GM19395 (cell line): ENCODE data around the gene B3GLCT.
"Not testable (repeated sequence)": the region's sequence is repeated elsewhere in the genome, so short reads cannot be mapped to it uniquely, and the experiment has no call there.

Source experiments
- ATAC-seq: cut with Tn5 transposase; IDR thresholded peaks from one replicate; pipeline ENCODE4 v1.9.1; 2021; ENCODE audit warnings: mild to moderate bottlenecking, moderate library complexity; ENCODE audit not compliant: unreplicated experiment

B3GLCT gene

GRCh38 chr13:31199849-31200636, at the start of gene B3GLCT:
Gene B3GLCT, plus strand, starts transcription at chr13:31199975. Its CDS starts 110 bp downstream, at chr13:31200085.
- ATAC-seq, result peak; percentile 83

- no peak for ATAC-seq
Observed at GRCh38 chr13:31150315-31150985, 49.3 kb upstream of the B3GLCT start.

GRCh38 chr13:31151837-31152236, 47.9 kb upstream of the B3GLCT start:
- ATAC-seq, result no peak

GRCh38 chr13:31154939-31155338, 44.8 kb upstream of the B3GLCT start:
- no peak for ATAC-seq

GRCh38 chr13:31159306-31159705, 40.5 kb upstream of the B3GLCT start:
- no peak for ATAC-seq

- ATAC-seq, result peak; percentile 35
Observed at GRCh38 chr13:31160857-31161556, 38.8 kb upstream of the B3GLCT start.

- ATAC-seq, result peak; percentile 82
Observed at GRCh38 chr13:31161557-31162150, 38.1 kb upstream of the B3GLCT start, which contains the start of gene HSPH1. Gene HSPH1, minus strand, starts transcription at chr13:31161904. Its CDS starts 322 bp downstream, at chr13:31161582.

- peak; percentile 81 for ATAC-seq
Observed at GRCh38 chr13:31162151-31163008, 37.4 kb upstream of the B3GLCT start.

- no peak for ATAC-seq
Observed at GRCh38 chr13:31166591-31166990, 33.2 kb upstream of the B3GLCT start.

GRCh38 chr13:31167490-31167889, 32.3 kb upstream of the B3GLCT start:
- ATAC-seq, result peak; percentile 58

- ATAC-seq, result peak; percentile 71
Observed at GRCh38 chr13:31168166-31168565, 31.6 kb upstream of the B3GLCT start.

GRCh38 chr13:31168736-31169135, 31.0 kb upstream of the B3GLCT start:
- no peak for ATAC-seq

- ATAC-seq, result no peak
Observed at GRCh38 chr13:31172001-31172400, 27.8 kb upstream of the B3GLCT start.

GRCh38 chr13:31172535-31172934, 27.2 kb upstream of the B3GLCT start:
- ATAC-seq, result no peak

- ATAC-seq, result no peak
Observed at GRCh38 chr13:31174018-31174417, 25.8 kb upstream of the B3GLCT start.

GRCh38 chr13:31175847-31176532, 23.8 kb upstream of the B3GLCT start:
- ATAC-seq, result no peak

GRCh38 chr13:31177813-31178495, 21.8 kb upstream of the B3GLCT start:
- not testable (repeated sequence) for ATAC-seq

- ATAC-seq, result no peak
Observed at GRCh38 chr13:31179241-31179640, 20.5 kb upstream of the B3GLCT start.

GRCh38 chr13:31179754-31180153, 20.0 kb upstream of the B3GLCT start:
- ATAC-seq, result no peak
